CD1c-positive myeloid dendritic cell (primary cell): ENCODE data around the gene DNASE1L1.
"Not testable (repeated sequence)": the region's sequence is repeated elsewhere in the genome, so short reads cannot be mapped to it uniquely, and the experiment has no call there.

ENCODE experiments used
- DNase-seq: peaks from one replicate; pipeline ENCODE4 v3.0.0-alpha.2; 2016; ENCODE audit errors: extremely low spot score

Gene DNASE1L1

DNA sequence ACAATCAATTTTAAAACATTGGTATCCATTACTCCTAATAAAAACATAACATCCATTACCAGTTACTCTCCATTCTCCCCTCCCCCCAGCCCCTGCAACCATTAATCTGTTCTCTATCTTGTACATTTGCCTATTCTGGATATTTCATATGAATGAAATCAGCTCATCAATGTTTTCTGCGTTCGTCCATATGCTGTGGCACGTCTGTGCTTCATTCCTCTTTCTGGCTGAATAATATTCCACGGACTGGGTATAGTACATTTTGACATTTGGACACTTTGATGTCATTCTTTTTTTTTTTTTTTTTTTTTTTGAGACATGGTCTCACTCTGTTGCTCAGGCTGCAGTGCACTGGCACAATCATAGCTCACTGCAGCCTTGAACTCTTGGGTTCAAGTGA, 5.2 kb downstream of the DNASE1L1 start:
- no peak for DNase-seq

DNA sequence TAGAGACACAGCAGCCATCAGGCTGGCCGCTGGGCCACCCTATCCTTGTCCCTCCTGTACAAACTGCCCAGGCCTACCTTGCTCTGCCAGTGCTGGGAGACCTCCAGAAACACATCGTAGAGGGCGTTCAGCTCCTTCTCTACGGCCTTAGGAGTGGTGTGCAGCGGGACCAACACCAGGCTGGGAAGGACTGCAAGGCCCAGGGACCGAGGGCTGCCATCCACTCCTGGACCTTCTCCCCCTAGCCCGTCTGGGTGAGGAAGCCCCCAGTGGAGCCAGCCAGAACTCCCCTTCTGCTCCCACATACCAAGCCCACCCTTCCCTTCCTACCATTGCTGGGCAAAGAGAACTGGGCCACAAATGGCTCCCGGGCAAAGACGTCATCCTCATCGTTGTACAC, 5.9 kb downstream of the DNASE1L1 start:
- DNase-seq = no peak

DNA sequence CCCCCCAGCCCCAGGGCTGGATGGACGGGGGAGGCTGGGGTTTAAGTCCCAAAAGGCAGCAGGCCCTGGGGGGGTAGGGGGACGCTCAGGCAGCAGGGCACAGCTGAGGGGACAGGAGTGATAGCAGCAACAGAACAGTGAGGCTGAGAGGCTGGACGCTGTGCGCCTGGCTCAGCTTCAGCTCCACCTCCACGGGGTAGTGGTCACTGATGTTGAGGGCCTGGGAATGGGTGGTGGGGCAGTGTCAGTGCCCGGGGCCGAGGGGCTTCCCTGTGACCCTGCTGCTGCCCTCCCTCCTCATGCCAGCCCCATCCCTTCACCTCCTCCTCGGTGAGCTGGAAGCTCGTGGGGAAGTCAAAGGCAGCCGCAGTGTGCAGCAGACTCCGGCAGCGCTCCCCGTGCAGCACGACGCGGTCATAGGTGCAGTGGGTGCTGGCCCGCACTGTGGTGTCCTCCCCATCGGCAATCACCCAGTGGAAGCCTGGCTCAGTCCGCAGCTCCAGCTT, 6.4 kb downstream of the DNASE1L1 start:
- DNase-seq = no peak

DNA sequence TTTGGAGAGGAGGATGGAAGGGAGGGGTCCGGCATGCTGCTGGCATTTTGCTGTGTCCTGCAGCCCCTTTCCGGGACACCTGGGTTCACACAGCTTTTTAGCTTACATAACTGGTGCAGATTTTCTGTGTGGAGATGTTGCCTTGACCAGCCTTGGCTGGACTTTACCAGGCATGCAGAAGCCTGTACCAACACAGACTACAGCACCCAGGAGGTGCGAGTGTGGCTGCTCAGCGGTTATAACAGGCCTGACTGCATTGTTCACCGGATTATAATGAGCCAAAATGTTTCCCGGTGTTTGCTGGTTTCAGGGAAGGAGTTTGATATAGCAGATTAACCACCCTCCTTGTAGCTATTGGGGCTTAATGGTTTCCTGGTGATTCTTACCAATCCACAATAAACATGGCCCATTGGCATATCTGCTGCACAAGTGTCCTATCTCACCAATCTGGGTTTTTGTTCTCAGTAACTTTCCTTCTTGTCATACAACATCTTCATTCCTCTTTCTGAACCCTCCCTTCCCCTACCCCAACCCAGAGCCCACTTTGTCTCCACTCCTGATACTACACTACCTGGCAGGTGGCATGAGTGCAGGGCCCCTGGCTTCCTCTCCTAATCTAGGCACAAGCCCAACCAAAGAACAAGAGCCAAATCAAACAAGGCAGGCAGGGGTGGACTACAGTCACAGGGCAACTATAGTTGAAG, 7.0 kb downstream of the DNASE1L1 start:
- no peak for DNase-seq

DNA sequence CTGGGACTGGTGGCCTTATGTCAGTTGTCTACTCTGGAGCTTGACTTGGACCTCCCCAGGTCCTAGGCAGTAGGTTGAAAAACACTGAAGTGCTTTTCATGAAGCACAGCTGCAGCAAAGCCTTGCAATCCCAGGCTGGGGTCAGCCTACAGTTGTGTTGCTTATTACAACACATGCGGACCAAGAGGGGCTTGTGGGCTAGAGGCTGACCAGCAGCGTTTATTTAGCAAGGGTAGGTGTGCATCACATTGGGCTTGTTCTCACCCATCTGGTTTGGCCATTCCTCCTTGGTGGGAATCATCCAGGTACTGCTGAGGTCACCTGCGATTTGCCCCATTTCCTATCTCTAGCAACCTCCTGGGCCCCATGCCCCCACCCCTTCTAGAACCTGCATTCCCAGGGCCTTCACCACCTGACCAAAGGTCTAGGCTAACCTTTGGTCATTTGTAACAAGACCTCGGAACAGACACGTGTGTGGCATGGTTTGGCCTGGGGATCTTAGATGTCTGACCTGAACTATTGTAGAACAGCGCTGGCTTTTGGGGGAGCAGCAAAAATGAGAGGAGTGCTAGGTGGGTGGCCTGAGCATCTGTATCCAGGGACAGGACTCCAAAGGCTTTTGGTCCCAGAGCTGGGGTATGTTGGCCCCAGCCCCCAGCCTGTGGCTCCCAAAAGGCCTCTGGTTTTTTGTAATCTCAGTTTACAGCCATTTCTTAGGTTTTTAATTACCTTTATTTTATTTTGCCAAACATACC, 7.8 kb downstream of the DNASE1L1 start:
- peak; percentile 6 for DNase-seq

DNA sequence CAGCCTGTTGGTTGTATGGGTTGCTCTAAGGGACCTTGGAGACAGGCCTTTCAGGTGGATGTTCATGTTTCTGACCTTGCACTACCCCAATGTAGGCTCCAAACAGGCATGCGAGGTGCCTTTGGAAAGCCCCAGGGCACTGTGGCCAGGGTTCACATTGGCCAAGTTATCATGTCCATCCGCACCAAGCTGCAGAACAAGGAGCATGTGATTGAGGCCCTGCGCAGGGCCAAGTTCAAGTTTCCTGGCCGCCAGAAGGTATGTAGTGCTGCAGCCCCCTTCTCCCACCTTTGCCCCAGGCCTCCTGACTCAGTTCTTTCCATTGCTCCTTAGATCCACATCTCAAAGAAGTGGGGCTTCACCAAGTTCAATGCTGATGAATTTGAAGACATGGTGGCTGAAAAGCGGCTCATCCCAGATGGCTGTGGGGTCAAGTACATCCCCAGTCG, 8.7 kb downstream of the DNASE1L1 start:
- not testable (repeated sequence) for DNase-seq

DNA sequence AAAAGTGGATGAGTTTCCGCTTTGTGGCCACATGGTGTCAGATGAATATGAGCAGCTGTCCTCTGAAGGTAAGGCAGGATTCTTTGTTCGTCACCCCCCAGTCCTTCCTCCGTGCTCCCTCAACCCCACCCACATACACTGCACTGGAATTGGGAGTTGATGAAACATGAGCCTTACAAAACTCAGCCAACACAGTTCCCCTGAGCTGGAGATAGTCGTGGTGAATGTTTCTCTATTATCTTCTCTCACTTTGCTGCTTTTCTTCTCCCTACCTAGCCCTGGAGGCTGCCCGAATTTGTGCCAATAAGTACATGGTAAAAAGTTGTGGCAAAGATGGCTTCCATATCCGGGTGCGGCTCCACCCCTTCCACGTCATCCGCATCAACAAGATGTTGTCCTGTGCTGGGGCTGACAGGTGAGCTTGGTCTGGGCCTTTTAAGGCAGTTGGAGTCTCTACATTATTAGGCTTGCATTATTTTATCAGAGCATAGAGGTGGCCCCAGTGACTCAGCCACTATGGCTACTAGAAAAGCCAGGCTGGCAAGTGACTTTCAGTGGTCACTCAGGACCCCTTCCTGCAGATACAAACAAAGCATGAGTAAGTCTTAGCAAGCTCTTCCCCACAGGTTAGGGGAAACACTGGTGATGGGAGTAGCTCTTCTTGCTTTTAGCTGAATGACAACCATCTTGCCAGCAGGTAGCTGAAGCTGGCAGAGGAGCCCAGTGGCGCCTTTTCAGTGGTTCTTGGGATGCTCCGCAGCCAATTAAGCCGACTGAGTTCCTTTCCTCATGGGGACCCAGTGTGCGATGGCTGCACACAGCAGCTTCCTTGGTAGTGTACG, 9.3 kb downstream of the DNASE1L1 start:
- no peak for DNase-seq

DNA sequence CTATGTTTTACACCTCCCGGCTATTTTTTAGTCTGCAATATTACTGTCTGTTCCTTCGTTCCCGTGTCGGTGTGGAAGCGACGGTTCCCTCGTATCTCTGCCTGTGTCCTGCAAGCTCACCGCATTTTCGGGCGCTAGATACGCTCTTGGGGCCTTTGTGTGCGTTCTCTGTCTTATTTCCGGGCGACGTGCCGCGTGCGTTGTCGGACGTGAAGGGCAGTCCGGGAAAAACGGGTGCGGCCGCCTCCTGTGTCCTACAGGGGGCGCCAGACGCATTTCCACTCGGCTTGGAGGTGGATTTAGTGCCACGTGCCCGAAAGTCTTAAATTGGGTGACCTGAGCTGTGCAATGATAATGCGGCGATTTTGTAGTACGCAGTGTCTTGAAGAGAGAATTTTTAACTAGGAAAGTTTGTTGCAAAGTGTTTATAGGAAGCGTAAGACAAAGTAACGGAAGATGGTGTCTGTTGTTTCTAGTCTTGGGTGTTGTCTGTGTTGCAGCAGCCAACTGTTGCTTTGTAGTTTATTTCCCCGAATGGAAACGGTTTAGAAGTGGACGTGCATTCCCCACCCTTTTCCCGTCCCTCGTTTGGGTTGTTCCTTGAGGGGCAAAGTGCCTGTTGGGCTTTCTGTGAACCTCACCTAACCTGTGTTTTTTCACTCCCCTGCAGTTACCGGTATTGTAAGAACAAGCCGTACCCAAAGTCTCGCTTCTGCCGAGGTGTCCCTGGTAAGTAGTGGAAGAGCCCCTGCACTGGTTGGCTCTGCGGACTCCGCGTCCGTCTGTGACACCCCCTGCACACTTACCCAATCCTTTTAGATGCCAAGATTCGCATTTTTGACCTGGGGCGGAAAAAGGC, 10.2 kb downstream of the DNASE1L1 start:
- DNase-seq = peak; percentile 85

DNA sequence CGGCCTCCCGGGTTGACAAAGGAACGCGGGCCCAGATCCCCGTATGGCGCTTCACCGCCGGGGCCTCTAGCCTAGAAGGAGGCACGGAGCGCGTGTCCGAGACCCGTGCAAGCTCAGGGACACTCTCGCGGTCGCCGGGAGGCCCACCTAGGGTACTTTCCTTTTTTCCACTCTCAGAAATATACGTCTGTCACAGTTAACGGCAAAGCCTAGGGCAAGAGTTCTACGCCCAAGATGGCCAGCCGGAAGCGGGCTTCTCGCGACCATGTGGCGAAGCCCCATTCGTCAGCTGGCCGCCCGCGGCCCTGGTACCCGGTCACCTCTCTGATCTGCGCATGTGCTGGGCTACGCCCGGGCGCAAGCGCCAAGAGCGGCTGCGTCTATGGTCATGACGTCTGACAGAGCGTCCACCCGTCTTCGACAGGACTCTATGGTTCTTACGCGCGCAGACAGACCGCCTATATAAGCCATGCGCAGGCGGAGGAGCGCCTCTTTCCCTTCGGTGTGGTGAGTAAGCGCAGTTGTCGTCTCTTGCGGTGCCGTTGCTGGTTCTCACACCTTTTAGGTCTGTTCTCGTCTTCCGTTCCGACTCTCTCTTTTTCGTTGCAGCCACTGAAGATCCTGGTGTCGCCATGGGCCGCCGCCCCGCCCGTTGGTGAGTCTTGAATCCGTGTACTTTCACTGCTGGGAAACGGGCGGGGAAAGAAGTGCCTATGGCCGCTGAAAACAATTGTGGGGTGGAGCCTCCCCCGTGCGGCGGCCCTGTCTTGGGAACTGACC, 11.0 kb downstream of the DNASE1L1 start, which contains the start of gene RPL10:
Gene RPL10, plus strand, starts transcription at position 490 of the 780 bp plus-strand sequence. Its CDS starts 143 bp downstream, at position 633.
- DNase-seq = peak; percentile 95

DNA sequence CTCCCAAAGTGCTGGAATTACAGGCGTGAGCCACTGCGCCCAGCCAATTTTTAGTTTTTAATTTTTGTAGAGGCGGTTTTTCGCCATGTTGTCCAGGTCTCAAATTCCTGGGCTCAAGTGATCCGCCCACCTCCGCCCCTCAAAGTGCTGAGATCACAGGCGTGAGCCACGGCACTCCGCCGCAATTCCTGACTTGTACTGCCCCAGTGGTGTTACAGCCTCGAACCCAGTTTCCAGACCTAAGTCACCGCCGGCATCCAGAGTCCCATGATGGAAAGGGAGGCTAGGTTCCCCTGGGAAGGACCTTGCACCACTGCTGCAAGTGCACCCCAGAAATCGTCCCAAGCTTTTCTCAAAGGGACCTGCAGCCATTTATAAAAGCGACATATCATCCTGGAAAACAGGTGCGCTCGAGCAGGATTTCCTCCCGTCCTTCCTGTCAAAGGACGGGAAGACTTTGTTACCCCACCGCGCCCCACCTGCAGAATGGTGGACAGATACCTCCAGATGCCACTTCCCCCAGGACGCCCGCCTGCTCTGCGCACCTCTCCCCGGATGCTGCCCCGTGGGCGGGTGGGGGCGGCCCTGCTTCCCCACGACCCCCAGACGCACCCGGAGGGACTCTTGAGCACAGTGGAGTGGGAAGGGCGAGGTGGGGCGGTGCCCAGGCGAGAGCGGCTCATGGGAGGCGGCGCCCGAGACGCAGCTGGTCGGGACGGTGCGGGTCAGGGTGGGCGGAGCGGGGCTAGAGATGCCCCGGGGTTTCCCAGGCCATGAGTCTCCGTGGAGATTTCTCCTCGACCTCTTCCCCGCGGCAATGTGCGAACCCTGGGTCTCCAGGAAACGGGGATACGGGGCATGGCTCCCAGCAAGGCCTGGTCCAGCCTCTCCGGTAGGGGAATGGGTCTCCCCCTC, 11.8 kb downstream of the DNASE1L1 start:
- DNase-seq = peak; percentile 64

DNA sequence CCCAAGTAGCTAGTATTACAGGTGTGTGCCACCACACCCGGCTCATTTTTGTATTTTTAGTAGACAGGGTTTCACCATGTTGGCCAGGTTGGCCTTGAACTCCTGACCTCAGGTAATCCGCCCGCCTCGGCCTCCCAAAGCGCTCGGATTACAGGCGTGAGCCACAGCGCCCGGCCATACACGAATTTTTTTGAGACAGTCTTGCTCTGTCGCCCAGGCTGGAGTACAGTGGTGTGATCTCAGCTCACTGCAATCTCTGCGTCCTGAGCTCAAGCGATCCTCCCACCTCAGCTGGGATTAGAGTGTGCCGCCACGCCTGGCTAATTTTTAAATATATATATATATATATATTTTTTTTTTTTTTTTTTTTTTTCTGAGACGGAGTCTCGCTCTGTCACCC, 12.7 kb downstream of the DNASE1L1 start:
- not testable (repeated sequence) for DNase-seq

DNA sequence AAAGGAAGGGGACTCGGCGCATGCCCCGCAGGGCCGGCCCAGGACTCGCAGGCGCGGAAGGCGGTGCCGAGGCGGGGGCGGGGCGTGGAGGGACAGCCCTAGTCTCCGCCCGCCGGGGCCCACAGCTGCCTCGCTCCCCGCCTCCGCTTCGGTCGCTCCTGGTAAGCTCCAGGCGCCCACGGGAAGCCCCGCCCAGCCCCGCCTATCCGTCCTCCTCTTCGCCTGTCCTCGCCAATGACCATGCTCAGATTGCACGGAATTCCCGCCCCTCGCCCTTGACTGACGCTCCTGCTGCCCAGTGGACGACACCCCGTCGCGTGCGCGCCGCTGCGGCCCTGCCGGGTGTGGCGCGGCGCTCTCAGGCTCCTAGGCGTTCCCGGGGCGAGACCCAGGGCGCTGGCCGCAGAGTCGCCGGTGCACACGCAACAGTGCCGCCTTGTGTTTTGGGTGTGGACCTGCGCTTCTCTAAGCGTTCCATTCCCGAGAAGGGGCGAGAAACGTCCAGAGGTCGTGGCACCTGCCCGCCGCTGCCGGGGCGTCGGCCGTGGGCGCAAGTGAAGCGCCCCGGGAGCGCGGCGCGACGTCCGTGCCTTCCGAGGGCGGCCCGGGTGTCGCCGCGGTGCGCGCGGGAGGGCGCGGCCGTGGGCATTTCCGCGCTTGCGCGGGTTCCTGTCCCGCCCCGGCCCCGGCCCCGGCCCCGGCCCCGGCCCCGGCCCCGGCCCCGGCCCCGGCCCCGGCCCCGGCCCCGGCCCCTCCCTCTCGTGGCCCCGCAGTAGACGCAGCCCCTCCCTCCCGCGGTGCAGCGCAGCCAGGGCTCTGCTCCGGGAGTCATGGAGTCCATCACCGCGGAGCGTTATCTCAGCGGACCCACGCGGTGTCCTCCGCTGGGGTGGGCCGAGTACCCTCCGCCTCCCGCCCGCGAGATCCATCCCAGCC, 19.0 kb downstream of the DNASE1L1 start:
- not testable (repeated sequence) for DNase-seq

DNA sequence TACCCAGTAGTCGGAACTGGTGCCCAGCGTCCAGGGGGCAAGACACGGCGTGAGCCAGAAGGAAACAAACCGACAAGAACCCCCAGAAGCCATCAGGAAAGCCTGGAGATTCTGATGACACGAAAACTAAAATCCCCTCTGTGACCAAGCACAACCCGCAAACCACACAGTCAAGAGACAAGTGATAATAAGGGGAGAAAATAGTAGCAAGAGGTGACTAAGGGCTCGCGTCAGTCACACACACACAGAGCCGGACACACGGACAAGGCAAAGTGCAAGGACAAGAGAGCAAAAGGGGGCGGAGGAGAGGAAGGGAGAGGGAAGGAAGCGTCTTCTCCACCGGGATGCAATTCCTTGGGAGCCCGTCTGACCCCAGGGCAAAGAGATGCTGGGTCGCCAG, 20.4 kb downstream of the DNASE1L1 start:
- not testable (repeated sequence) for DNase-seq

DNA sequence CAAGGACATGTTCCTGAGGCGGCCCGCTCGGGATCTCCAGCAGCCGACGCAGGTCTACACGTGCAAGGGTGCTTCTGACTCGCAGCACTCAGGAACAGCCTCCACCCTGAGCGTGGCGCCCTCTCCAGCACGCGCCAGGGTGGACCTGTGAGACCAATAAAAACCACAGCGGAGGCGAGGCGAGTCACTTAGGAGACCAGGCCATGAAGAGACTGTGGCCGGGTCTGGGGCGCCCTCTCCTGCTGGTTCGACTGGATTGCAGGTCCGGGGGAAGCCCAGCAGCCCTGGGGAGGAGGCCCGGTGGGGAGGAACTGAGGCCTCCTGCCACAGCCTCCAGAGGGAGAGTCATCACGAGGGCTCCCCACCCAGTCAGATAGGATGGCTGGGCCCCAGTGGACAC, 21.0 kb downstream of the DNASE1L1 start:
- not testable (repeated sequence) for DNase-seq

DNA sequence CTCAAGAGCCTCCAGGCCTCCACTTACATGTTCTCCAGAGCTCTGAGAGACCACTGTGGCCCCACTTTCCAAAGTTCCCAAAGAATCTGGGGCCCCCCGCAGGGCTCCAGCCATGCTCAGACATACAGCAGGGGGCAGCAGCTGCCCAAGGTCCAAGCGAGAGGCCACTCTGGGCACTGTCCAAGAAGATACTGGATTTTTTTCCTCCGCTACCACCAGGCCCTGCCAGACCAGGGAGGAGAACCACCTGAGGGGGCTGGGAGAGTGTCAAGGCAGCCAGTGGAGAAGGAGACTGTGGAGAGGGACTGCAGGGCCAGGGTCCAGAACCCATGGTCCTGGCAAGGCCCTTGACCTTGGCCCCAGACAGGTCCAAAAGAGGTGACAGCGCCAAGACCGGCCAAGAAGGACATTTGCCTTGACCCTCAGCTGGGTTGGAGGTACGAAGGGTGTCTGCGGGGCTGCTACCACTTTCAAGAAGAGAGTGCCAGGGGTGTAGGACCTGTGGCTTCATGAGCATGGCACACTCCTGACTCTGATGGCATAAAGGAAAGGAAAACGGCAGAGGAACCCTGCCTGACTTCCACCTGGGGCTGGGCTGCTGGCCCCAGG, 24.7 kb downstream of the DNASE1L1 start:
- no peak for DNase-seq

DNA sequence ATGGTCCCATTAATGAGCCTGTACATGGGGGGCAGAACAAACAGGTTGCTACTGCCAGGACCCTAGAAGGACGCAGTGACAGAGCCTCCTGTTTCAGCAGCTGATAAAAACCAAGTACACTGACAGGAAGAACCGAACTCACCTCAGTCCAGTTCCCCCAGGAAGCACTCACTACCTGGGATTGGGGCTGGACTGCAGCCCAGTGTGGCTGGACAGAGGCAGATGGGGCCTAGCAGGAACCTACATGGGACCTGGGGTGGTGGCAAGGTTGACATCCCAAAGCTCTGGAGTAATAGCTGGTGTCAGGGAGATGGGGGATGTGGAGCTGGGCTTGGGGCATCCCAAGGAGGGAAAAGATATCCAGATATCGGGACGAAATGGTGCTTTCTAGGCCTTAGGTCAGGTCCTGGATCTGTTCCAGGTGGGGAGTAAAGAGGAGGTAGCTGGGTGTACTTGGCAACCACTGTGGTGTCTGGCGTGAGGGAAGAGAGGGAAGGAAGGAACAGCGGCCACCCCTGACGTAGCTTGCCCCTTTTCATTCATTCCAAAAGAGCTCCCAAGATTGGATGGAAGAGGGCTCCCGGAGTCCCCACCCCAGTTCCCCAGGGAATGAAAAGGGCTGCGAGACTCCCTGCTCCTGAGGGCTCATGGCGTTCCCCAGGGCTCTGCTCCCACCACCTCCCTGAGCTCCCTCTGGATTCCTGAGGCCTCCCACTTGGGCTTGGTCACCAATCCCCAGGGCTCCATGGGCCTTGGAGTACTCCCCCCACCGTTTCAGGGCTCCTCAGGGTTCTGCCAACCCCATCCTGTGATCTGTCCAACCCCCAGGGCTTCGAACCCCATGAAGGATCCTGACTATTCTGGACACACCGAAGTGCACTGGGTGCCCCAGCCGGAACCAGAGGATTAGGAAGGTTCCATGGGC, 25.4 kb downstream of the DNASE1L1 start:
- DNase-seq = no peak
